CD4-positive, alpha-beta T cell treated with Interleukin-4 for 1 hour (primary cell): ENCODE data around the gene ARHGAP24.
"Not testable (repeated sequence)": the region's sequence is repeated elsewhere in the genome, so short reads cannot be mapped to it uniquely, and the experiment has no call there.

Experiments used
- DNase-seq, 2 donors: peaks; one replicate each; pipeline ENCODE4 v3.0.0-alpha.2; 2020 to 2022

The ARHGAP24 gene

DNA sequence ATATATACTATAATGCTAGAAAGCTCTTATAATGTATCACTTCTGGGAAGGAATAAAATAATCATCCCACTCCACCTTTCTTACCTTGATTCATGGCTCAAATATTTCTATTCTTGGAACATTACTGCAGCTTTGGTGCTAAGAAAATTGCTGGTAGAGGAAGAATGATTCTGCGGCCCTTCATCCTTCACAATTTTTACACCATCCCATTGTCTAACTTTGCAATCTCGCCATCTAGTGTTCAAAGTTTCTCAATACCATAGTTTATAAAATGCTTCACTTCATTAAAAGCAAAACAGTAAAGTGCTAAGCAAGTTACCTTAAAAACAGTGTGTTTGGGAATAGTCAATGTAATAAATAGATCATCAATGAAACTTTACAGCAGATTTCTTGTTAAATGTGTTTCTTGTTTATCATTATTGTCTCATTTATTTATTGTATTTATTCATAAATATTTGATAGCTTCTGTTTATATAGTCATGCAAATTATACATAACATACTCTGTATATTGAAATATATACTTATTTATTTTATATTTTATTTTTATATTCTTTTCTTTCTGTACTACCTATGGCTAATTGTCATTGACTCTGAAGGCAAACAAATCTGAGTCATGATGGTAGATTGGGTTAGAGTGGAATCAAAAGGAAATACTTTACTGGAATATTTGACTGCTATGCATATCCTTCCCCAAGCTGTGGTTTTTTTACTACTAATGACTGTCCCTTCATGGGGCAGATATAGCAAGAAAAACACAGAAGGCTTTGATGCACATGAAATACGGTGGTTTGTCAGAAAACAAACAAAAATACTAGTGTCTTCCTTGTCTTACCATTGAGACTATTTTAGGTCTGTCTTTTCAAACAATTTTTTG, 494.2 kb downstream of the ARHGAP24 start:
- peak in 1 of 2 donors; percentile 6 for DNase-seq

DNA sequence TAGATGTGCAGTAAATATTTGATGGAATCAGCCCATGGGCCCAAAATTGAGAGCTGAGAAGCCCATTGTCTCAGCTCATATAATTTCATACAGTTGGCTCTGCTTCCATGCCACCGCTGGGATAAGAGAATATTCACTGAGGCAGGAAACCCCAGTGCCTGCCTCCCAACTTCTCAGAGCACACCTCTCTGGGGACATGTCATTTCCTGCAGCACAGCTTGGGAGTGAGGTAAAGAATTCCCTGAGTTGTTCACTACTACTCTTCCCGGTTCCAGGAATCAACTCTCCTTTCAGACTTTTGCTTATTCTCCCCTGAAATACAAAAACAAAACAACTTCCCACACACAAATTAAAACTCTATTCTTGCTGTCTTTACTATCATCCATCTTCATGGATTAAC, 495.6 kb downstream of the ARHGAP24 start:
- DNase-seq, result no peak

DNA sequence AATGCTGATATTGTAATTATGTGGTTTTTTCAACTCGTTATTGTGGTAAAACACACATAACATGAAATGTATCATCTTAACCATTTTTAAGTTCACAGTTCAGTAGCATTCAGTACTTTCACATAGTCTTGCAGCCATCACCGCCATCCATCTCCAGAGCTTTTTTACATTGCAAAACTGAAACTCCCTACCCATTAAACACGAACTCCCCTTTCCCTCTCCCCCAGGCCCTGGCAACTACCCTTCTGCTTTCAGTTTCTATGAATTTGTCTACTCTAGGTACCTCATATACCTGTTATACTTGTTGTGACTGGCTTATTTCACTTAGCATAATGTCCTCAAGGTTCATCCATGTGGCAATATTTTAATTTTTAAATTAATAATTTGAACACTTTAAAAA, 504.3 kb downstream of the ARHGAP24 start:
- no peak for DNase-seq

DNA sequence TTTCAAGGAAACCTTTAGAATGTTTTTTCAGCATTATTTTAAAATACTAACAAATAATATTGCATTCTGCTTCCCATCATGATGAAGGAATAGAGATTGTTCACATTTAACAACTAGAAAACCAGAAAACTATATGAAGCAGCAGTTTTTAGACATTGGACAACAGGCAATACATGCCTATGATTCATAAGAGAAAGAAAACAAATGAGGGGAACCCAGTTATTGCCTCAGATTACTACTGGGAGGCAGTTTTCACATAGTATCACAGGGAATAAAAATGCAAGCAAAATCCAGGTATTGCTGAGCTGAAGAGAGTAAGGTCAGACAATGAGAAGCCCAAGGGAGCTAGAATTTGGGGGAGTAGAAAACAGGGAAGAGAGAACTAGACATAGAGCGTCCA, 511.3 kb downstream of the ARHGAP24 start:
- DNase-seq, result no peak

DNA sequence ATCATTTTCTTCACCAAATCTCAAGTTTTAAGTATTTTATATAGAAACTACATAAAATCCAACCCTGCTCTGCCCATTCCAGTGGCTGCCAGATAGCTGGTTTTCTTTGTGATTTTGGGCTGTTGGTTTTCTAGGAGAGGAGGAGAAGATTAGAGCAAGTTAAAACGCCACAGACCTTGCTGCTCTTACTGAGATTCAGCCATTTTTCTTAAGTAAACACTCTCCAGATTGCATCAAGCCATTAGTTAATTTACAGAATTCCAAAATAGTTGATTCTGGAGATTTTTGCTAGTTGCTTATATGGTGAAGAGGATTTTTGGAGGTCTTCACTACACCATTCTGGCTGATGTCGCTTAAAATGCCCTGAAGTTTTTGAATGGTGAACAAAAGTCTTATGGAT, 518.7 kb downstream of the ARHGAP24 start:
- no peak for DNase-seq

DNA sequence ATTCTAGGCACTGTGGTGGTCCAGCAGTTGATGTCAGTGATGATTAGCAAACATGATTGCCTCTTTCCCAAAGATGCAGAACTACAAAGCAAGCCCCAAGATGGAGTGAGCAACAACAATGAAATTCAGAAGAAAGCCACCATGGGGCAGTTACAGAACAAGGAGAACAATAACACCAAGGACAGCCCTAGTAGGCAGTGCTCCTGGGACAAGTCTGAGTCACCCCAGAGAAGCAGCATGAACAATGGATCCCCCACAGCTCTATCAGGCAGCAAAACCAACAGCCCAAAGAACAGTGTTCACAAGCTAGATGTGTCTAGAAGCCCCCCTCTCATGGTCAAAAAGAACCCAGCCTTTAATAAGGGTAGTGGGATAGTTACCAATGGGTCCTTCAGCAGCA, 519.6 kb downstream of the ARHGAP24 start:
- no peak for DNase-seq

DNA sequence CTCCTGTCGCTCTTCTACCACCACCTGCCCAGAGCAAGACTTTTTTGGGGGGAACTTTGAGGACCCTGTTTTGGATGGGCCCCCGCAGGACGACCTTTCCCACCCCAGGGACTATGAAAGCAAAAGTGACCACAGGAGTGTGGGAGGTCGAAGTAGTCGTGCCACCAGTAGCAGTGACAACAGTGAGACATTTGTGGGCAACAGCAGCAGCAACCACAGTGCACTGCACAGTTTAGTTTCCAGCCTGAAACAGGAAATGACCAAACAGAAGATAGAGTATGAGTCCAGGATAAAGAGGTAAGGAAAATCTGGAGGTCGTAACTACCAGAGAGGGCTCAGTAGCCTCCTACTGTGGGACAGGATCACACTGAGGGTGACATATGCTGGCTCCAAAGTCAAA, 520.4 kb downstream of the ARHGAP24 start:
- DNase-seq, result no peak

DNA sequence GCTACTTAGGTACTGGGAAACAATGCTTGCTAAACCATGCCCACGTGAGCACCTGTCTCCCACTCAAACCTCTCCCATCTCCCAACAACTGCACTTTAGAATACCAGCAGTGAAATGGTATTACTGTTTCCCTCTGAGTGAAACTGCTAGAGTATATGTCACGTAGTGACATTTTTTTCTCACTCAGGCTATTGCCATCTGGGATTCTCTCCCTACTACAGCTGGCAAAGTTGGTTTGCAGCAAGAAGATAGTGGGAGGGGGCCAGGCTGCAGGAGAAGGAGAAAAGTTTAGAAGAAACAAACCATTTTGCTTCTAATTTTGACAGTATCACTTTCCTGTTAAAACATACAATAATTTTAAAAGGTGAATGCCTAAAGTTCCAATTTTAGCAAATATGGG, 526.6 kb downstream of the ARHGAP24 start:
- no peak for DNase-seq

DNA sequence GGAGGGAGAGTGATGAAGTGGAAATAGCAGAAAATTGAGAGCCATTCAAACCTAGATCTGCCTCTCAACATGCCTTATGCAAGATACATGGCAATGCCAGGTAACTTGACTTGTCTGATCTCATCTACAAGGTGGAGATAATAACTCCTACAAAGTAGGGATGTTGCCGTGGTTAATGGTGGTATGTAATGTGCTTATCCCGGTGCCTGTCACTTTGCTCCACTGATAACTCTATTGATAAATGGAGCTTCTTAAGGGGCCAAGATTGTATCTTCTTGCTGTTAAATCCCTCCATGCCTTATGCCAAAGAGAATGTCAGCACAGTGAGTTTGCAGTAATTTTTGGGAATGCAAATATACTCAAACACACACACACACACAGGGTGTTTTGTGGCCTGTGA, 529.1 kb downstream of the ARHGAP24 start:
- no peak for DNase-seq

DNA sequence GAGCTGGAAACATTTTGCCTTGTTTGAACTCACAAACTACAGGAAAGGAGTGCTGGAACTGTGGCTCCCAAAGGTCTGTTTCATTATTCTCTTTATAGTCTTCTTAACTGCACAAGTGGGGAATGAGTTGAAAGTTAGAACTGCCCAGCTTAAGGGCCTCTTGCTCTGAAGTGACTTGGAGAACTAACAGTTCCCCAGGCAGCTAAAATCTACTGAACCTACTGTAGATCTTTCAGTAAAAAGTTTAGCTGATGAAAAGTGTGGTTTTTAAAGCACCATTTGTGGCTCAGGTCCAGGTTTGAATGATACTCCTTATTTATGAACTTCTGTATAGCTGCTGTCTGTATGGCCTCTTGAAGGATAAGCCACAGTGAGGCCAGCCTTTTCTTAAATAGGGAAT, 531.1 kb downstream of the ARHGAP24 start:
- no peak for DNase-seq

DNA sequence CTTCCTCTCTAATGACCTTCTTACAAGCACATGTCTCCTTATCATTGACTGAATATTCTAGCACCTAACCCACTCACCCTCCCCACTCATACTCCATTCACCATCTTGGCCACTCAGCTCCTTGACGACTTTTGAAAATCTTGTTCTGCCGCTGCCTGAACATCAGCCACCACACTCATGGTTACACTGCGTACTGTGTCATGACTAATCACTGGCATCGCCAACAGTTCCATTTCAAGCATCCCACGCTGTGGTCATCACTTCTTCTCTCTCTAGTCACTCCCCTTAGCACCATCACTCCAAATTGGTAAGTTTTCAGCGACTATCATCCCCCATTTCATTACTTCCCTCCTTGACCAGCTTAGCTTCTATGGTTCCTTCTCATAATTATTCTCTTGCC, 532.1 kb downstream of the ARHGAP24 start:
- DNase-seq, result no peak

DNA sequence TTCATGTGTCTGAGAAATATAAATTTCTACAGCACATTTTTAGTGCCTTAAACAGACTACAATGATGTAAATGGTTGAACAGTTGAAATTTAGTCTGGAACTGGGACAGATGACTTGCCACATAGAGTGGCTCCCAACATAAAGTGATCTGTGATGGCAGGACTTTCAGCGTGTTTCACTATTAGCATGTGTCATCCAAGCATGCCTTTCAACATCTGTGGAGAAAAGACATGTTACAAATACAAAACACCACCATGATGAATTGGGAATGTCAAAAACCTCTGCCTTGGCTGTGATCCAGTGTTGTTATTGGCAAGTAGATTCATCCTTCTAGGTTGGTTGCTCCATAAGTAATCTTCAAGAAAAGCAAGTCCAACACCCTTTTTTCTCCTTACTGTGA, 536.2 kb downstream of the ARHGAP24 start:
- DNase-seq, result no peak

DNA sequence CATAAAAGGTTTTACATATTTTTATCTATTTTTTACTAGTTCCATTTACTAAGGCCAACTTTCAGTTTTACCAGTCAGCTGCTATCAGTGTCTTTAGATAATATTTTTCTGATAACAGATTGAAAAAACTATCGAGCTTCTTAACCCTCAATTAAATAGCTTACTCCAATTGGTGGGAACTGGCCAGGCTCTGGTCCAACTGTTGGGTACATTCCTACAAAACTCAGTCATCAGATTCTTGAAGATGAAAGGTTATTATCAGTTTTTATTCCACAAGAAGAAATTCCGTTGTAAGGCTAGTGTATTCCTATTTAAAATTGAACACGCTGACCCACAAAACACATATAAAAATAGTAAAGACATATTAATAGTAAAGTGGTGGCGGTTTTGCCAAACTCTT, 538.7 kb downstream of the ARHGAP24 start:
- DNase-seq, result no peak

DNA sequence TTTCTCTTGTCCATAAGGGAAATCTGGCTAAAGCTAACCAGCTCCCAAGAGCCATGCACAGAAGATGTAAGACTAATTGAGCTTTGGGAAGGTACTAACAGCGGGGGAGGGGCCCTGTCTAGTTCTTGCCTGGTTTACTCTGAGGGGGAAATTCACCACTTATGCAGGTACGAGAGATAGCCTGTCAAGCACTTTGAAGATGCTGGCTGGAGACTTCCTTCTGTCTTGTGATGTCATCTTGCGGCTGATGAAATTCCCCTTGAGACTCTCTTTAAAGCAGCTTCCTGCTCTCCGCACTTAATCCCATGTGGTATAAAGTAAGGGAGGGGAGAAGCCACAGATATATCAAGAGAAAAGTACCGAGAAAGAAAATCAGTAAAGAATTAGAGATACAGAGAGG, 539.6 kb downstream of the ARHGAP24 start:
- DNase-seq, result no peak

DNA sequence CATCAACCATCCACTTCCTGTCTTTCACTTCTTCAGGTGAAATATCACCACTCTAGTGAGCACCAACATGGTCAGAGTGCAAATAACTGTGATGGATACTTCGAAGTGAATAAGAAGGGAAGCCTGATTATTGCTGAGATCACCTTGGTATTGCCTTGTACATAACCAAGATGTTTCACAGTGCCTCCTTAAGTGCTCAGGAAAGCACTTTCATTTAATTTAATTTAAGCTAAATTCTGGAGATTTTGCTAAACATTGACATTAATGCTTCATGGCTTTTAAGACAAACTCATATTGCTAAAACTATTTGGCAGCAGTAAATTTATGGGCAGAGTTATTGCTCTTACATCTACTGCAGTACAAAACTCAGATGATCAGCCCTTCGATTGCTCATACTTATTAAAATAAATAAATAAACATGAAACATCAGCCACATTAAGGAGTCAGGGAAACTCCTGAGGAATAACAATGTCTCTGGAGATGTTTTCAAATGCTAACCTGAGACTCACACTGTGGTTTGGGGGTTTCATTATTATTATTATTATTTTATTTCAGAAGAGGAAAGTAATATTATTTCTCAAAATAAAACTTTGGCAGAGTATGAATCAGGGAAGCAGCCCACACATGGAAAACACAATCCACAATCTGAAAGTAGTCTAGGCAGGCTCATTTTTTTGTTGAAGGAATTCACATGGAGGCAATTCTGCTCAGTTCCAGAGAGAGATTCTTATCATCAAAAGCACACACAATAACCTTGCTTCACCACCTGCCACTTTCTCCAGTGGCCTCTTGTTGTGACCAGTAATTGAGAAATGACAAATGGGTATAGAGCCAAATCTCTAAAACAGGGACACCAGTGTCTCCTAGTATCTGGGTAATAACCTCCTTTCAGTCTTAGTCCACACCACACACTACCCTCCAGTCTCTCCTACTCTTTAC, 540.7 kb downstream of the ARHGAP24 start:
- no peak for DNase-seq

DNA sequence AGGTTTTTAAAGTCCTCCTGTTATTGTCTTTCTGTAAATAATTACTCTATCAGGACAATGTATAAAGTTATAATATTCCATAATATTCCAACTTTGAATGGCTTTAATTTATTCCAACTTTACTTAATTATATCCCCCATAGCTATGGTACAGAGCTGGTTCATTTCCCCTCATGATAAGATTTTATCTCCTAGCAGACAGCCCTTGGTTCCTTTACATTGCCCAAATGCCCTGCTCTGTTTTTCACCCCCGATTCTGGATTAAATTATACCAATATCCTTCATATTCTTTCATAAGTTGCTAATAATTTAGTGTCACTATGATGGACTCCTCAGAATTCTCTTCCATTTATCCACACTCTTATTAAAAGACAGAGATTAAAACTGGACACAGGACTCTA, 544.4 kb downstream of the ARHGAP24 start:
- DNase-seq, result no peak

DNA sequence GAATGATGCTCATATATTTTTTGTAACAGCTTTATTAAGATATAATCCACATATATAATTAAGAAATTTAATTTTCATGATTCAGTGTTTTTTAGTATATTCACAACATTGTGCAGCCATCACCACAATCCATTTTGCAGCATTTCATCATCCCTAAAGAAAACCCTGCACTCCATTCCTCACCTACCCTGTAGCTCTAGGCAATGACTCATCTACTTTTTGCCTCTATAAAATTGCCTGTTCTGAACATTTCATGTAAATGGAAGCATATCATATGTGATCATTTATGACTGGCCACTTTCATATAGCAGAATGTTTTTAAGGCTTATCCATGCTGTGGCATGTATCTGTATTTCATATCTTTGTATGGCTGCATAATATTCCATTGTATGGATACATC, 545.0 kb downstream of the ARHGAP24 start:
- no peak for DNase-seq

DNA sequence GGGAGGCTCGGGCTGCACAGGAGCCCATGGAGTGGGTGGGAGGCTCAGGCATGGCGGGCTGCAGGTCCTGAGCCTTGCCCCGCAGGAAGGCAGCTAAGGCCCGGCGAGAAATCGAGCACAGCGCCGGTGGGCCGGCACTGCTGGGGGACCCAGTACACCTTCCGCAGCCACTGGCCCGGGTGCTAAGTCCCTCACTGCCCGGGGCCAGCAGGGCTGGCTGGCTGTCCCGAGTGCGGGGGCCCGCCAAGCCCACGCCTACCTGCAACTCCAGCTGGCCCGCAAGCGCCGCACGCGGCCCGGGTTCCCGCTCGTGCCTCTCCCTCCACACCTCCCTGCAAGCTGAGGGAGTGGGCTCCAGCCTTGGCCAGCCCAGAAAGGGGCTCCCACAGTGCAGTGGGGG, 546.7 kb downstream of the ARHGAP24 start:
- not testable (repeated sequence) for DNase-seq

DNA sequence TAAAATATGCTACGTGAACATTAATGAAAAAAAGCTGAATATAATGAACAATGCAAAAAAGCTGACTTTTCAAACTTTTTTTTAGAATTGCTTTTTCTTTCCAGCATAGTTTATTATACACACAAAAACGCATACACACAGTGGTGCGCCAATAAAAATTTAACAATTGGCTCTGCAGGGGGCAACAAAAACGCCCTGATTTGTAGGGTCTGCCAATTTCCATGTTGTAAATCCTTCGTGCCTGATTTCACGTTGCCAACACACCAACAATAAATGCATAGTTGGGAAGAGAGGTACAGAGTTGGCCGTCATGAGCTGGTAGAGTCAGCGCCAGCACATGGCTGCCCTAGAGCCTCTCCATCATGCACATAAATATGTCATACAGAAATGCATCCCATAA, 551.8 kb downstream of the ARHGAP24 start:
- no peak for DNase-seq

DNA sequence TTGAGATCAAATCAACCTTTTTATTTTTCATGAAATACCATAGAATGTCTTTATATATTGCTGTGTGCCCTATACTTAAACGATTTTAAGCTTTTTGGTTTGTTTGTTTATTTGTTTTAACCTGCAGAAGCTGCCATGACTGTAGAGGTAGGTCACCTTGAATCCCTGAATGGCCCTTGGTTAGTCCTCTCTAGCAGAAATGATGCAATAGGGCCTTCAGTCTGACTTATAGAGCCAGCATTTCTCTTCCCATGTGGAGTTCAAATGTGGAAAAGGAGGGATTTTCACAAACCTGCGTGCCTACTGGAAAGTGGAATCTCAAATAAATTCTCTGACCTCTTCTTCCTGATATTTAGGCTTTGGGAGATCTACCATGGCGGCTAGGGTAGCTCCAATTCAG, 557.0 kb downstream of the ARHGAP24 start:
- DNase-seq, result no peak

DNA sequence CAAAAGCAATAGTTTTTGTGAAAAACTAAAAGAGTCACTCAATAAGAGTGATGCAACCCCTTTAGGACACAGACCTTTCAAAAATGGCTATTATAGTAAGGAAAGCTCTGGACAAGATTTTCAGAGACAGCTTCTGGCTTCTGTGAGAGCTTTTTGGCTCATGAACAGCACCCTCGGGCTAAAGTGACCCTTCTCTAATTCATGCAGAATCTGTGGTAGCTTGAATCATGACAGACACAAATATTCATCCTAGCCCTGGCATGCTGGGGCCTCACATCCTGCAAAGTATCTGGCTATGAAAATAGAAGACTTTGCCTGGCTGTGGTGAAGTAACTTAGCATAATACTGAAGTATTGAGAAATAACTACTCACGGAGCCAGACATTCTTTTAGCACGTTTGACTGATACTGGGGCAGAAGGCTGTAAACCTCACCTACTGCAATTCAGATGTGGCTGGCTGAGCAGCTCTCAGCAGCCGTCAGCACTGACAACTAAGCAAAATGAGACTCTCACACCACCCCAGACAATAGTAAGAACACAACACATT, 557.6 kb downstream of the ARHGAP24 start:
- no peak for DNase-seq

DNA sequence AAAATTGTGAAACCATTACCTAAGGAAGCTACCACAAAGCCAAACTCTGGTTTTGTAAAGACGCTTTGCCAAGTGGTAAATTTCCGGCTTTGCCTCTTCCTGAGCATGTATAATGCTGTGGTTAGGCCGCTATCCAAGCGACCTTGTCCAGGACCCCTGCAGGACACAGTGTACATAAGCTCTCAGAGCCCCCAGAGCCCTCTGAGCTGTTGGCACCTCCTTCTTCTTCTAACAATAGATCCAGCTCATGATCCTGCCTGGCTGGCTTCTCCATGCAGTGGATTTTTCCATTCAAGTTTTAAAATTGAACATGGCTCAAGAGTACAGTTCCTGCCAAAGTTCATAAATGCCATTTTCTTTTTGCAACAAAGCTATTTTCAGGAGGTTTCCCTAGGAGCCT, 558.2 kb downstream of the ARHGAP24 start:
- no peak for DNase-seq

DNA sequence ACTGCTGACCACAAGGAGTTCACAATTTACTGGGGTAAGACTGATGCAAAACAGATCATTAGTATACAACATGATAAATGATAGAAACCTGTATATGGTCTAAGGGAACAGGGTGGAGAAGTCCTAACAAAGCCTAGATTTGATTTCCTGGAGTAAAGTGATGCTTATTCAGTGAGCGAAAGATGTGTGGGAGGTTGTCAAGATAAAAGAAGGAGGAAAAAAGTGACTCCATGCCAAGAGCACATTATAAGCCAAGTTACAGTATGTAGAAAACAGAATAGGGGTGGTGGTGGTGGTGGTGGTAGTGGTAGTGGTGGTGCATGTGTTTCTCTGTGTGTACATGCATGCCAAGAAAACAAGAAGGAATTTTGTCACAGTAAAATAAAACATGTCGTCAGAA, 559.7 kb downstream of the ARHGAP24 start:
- DNase-seq, result no peak

DNA sequence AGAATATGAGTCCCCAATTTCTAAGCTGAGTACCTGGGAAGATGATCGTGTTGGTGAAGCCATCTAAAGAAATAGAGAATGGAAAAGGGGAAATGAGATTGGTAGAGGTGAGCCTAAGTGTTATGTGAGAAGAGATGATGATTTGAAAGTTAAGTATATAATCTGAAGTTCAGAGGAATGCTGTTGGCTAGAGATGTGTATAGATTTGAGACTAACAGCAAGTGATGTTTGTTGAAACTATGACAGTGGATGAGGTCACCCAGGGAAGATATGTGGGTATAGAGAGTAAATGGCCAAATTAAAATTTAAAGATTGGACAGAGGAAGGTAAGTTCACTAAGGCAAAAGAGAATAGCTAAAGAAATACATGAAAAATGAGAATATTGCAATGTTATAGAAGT, 560.7 kb downstream of the ARHGAP24 start:
- no peak for DNase-seq
